Panc1 (cell line): Measurements from ENCODE around the gene OMA1. TPM values are rescaled to one million over a fixed set of nuclear protein-coding genes. Genes with fewer than 3 reads are reported as not detected.

Experiments
- ATAC-seq: fragments of 200-7000 bp; cut with Tn5 transposase; 2 replicates; pipeline ENCODE4 v1.9.1; 2020; ENCODE audit warnings: mild to moderate bottlenecking, moderate library complexity
- BruUV-seq: library from RNA; stranded (reverse); fragments of 400-500 nt; replicated peaks from 2 replicates; lab custom pipeline; 2021; lab: Mats Ljungman, UMichigan
- CTCF ChIA-PET: fragments of 300-600 bp; sonication (Branson Sonifier 250); formaldehyde crosslinking; loops from one replicate; lab custom pipeline; 2022; ENCODE audit warnings: antibody characterized with exemption; lab: Charles Lee
- POLR2A ChIA-PET: fragments of 300-600 bp; sonication (Branson Sonifier 250); formaldehyde crosslinking; loops from one replicate; lab custom pipeline; 2022; ENCODE audit warnings: antibody characterized with exemption; lab: Charles Lee
- DNase-seq: peaks from one replicate; pipeline ENCODE4 v3.0.0-alpha.2; 2010; ENCODE audit warnings: low read depth, low spot score
- H3K27ac ChIP-seq: 2 replicates; pipeline ENCODE4 v1.5.1; 2011; ENCODE audit warnings: mild to moderate bottlenecking, low read length, inconsistent platforms
- H3K27me3 ChIP-seq: fragments of 200-500 bp; sonication (Bioruptor generic); 2 replicates; pipeline ENCODE4 v1.6.0; 2014; ENCODE audit warnings: low read length, inconsistent platforms; ENCODE audit not compliant: control insufficient read depth, insufficient read depth
- H3K36me3 ChIP-seq: fragments of 200-500 bp; sonication (Bioruptor generic); 2 replicates; pipeline ENCODE4 v1.5.1; 2014; ENCODE audit warnings: inconsistent platforms, mild to moderate bottlenecking, low read length, moderate library complexity; ENCODE audit not compliant: control insufficient read depth, insufficient read depth
- H3K4me1 ChIP-seq: 2 replicates; pipeline ENCODE4 v1.5.1; 2011; ENCODE audit warnings: inconsistent platforms, mild to moderate bottlenecking, low read length, moderate library complexity; ENCODE audit not compliant: control insufficient read depth, insufficient read depth
- H3K4me3 ChIP-seq, 2 experiments: 2 replicates each; pipeline ENCODE4 v1.5.1; 2011 to 2012; ENCODE audit warnings: low read depth in 2 of 2, low read length in 2 of 2, mild to moderate bottlenecking in 2 of 2, inconsistent platforms in 1 of 2, moderate library complexity in 1 of 2
- H3K9me3 ChIP-seq: fragments of 200-500 bp; sonication (Bioruptor generic); 2 replicates; pipeline ENCODE4 v1.5.1; 2014; ENCODE audit warnings: low read depth, mild to moderate bottlenecking, inconsistent platforms, low read length, moderate library complexity; ENCODE audit not compliant: control insufficient read depth, insufficient read depth
- POLR2AphosphoS5 ChIP-seq: IDR thresholded peaks from 2 replicates; pipeline ENCODE4 v1.6.1; 2012; ENCODE audit warnings: mild to moderate bottlenecking, low read depth, low read length, moderate library complexity
- SIN3A ChIP-seq: IDR thresholded peaks from 2 replicates; pipeline ENCODE4 v1.6.1; 2012; ENCODE audit warnings: low read depth, mild to moderate bottlenecking, low read length, moderate library complexity, borderline replicate concordance; ENCODE audit not compliant: insufficient read depth
- TCF7L2 ChIP-seq: IDR thresholded peaks from 2 replicates; pipeline ENCODE4 v1.6.1; 2011; ENCODE audit warnings: mild to moderate bottlenecking, low read depth, low read length, inconsistent platforms
- in situ Hi-C: cut with HindIII; loops from 2 replicates; pipeline ENCODE4 v1.10.0; 2016; ENCODE audit warnings: low sequenced_read_pairs, low pct_unique_long_range_greater_than_20kb
- intact Hi-C: fragments of 100-400 bp; cut with micrococcal nuclease; formaldehyde crosslinking; loops from one replicate; pipeline ENCODE4 v1.10.0; 2022; ENCODE audit not compliant: unreplicated experiment
- total RNA-seq: library from RNA; stranded (reverse); gene quantifications from one replicate; pipeline ENCODE4 v1.2.1, GENCODE V29; 2021; ENCODE audit not compliant: unreplicated experiment
- TF ChIP-seq, protein P1 (sequence below): fragments of 450-650 bp; IDR thresholded peaks from 2 replicates; pipeline ENCODE4 v1.5.1; 2017; ENCODE audit warnings: mild to moderate bottlenecking
- TF ChIP-seq, protein P2 (sequence below), 2 experiments: IDR thresholded peaks; 2 replicates each; pipeline ENCODE4 v1.6.1; 2011 to 2012; ENCODE audit warnings: low read depth in 2 of 2, control low read depth in 1 of 2, low read length in 1 of 2, mild to moderate bottlenecking in 1 of 2, moderate library complexity in 1 of 2; ENCODE audit not compliant: insufficient read depth in 1 of 2

OMA1 gene
- total RNA-seq, 1 experiment from 2014 or later, result 16.6 TPM

DNA sequence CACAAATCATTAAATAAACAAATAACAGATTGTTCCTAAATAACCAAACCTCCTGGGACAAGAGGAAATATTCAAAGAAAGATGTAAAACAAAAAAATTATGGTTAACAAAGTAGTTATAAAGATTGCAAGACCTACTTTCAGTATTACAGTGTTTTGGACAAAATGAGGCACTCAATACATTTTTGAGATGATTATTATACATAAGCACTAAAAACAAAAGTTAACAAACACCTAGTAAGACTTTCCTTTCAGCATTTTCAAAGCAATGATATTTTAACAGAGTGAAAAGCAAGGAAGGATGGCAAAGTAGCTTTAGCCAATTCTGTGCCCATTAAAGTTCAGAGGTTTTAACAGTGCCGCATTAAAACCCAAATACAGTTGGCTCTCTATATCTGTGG, 17.2 kb downstream of the OMA1 start:
- ATAC-seq (no peak), DNase-seq (no peak)
- ChIA-PET CTCF (no interaction called here), POLR2A (no interaction called here)
- no peaks in the 10 kb centered on the region for H3K9me3 ChIP-seq
- no peaks in the 10 kb centered on the region; the same call in 1 of the 2 replicates for H3K36me3 ChIP-seq
- BruUV-seq, result no TSS peak
- intact Hi-C loops (no loop called here), in situ Hi-C loops (no loop called here)
- no peak overlapping the region for H3K27ac ChIP-seq
- TF ChIP-seq POLR2AphosphoS5 (no peak), TCF7L2 (no peak), SIN3A (no peak)
- TF ChIP-seq, protein P1, sequence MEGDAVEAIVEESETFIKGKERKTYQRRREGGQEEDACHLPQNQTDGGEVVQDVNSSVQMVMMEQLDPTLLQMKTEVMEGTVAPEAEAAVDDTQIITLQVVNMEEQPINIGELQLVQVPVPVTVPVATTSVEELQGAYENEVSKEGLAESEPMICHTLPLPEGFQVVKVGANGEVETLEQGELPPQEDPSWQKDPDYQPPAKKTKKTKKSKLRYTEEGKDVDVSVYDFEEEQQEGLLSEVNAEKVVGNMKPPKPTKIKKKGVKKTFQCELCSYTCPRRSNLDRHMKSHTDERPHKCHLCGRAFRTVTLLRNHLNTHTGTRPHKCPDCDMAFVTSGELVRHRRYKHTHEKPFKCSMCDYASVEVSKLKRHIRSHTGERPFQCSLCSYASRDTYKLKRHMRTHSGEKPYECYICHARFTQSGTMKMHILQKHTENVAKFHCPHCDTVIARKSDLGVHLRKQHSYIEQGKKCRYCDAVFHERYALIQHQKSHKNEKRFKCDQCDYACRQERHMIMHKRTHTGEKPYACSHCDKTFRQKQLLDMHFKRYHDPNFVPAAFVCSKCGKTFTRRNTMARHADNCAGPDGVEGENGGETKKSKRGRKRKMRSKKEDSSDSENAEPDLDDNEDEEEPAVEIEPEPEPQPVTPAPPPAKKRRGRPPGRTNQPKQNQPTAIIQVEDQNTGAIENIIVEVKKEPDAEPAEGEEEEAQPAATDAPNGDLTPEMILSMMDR, result no peak
- TF ChIP-seq, protein P2, sequence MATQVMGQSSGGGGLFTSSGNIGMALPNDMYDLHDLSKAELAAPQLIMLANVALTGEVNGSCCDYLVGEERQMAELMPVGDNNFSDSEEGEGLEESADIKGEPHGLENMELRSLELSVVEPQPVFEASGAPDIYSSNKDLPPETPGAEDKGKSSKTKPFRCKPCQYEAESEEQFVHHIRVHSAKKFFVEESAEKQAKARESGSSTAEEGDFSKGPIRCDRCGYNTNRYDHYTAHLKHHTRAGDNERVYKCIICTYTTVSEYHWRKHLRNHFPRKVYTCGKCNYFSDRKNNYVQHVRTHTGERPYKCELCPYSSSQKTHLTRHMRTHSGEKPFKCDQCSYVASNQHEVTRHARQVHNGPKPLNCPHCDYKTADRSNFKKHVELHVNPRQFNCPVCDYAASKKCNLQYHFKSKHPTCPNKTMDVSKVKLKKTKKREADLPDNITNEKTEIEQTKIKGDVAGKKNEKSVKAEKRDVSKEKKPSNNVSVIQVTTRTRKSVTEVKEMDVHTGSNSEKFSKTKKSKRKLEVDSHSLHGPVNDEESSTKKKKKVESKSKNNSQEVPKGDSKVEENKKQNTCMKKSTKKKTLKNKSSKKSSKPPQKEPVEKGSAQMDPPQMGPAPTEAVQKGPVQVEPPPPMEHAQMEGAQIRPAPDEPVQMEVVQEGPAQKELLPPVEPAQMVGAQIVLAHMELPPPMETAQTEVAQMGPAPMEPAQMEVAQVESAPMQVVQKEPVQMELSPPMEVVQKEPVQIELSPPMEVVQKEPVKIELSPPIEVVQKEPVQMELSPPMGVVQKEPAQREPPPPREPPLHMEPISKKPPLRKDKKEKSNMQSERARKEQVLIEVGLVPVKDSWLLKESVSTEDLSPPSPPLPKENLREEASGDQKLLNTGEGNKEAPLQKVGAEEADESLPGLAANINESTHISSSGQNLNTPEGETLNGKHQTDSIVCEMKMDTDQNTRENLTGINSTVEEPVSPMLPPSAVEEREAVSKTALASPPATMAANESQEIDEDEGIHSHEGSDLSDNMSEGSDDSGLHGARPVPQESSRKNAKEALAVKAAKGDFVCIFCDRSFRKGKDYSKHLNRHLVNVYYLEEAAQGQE (IDR thresholded peaks at IDR 0.05; ENCODE audit: insufficient read depth in 1 of 2, low read depth in 2 of 2, low read length in 1 of 2), result no peak
- no peak overlapping the region for H3K4me3 ChIP-seq
- H3K4me1 ChIP-seq, result no peaks in the 10 kb centered on the region
- H3K27me3 ChIP-seq, result no peaks in the 10 kb centered on the region

DNA sequence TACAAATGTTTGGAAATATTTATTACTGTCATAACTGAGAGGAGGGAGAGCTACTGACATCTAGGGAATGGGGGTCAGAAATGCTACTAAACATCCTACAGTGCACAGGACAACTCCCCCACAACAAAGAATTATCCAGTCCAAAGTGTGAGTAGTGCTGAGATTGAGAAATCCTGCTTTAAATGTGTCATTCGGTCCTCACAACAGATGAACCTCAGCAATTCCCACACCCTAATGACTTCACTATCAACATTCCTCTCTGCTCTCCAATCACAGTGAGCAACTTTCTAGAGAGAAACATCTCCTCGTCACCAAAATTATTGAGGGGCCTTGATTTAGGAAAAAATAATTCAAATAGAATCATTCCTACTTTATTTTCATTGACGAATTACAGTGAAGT, 18.0 kb downstream of the OMA1 start:
- H3K27me3 ChIP-seq, result no peaks in the 10 kb centered on the region
- BruUV-seq, result no TSS peak
- H3K36me3 ChIP-seq, result no peaks in the 10 kb centered on the region; the same call in 1 of the 2 replicates
- ATAC-seq (no peak), DNase-seq (no peak)
- TF ChIP-seq, protein P1, result no peak
- TF ChIP-seq POLR2AphosphoS5, result no peak
- TF ChIP-seq, protein P2 (IDR thresholded peaks at IDR 0.05; ENCODE audit: insufficient read depth in 1 of 2, low read depth in 2 of 2, low read length in 1 of 2), result no peak
- no peak for TF ChIP-seq TCF7L2
- TF ChIP-seq SIN3A, result no peak
- ChIA-PET CTCF (no interaction called here), POLR2A (no interaction called here)
- no peak overlapping the region for H3K4me3 ChIP-seq
- intact Hi-C loops, result no loop called here
- H3K27ac ChIP-seq, result no peak overlapping the region
- no peaks in the 10 kb centered on the region for H3K9me3 ChIP-seq
- H3K4me1 ChIP-seq, result no peaks in the 10 kb centered on the region
- in situ Hi-C loops, result no loop called here
